ENCODE results near the gene GRXCR1.
A peak's percentile ranks its signal among the peaks of the same experiment; 100 is the strongest.

GRXCR1 gene

DNA sequence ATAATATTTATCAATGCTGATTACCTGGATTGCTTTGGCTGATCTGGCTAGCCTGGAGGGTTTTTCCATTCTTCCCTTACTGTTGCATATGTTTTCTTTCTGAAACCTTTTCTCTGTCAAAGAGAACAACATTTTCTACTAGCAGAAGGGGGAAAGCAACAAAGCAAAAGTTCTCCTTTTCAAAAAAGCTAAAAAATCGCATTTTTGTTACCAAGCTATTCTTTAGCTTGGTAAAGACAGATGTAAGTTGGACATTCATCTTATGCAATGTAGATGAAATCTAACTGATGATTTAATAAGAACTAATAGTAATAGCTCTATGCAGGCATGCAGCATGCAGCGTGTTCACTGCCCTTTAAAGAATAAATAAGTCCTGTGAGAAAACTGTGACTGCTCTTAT, at the start of gene GRXCR1:
GRXCR1 (plus strand) TSS at position 301 of the 400 bp plus-strand sequence. CDS start 554 bp downstream, outside the sequence.
- FAIRE-seq: no peak

DNA sequence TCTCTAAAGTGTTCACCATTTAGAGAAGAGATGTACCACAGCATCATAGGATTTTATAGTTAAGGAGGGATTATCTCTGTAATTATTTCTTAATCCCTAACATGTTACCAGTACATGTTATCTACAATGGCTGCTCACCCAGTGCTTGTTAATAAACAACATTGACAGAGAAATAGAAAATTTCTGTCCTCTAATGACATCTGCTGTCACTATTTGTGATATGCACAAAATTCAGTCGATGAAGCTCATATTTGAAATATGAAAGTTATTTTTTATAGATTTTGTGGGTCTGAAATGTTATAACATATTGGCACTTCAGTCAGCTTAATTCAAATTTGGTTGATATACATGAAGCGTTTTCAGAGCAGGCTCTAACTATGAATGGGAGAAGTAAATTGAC, 48.8 kb upstream of the GRXCR1 start:
- FAIRE-seq (no peak), DNase-seq (ENCODE audit: low spot score) (no peak)

More for the DNA sequence above, at the start of gene GRXCR1:
- DNase-seq (ENCODE audit: low spot score): no peak

DNA sequence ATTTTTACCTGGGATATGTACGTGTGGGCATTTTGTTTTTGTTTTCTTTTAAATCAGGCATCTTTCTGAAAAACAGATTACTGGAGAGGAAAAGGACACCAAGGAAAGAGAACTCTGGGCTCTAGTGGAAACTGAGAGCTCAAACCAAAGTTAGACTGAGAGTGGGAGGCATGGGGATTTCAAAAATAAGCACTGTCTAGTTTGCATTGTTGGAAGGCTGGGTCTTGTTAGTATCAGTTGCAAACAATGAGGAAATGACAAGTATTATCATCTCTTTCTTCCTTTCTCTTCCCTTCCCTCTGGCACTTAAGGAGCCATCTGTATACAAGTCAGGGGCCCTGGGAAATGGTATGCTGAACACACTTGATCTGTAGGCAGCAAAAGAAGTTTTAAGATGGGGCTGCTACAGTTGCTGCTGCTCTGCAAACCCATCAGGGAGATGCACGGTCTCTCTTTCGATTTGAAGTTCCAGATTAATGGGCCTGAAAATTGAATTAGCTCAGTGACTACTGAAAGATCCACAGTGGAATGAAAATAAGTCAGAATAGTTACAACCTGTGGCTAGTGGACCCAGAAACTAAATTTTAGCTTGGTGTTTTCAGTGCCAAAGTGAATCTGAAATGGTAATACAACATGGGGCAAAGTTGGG, 48.0 kb upstream of the GRXCR1 start:
- no peak for DNase-seq (ENCODE audit: low spot score)
- FAIRE-seq: no peak

DNA sequence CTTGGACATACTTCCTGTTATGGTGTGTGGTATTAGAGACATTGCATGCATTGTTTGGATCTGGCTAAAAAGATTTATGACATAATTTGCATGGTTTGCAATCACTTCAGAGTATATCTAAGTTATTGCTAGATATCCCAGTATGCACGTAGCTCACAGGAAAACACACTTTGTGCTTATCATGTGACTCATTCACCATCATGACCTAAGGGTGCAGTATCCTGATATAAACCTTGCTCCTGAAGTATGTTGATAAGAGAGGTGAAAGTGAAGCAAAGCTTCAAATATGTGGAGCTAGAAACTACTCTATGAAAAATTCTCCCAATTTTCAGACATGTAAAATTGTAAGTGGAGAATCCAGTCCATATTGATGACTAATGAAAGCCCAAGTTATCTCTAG, 46.9 kb upstream of the GRXCR1 start:
- DNase-seq (ENCODE audit: low spot score) (no peak), FAIRE-seq (no peak)

DNA sequence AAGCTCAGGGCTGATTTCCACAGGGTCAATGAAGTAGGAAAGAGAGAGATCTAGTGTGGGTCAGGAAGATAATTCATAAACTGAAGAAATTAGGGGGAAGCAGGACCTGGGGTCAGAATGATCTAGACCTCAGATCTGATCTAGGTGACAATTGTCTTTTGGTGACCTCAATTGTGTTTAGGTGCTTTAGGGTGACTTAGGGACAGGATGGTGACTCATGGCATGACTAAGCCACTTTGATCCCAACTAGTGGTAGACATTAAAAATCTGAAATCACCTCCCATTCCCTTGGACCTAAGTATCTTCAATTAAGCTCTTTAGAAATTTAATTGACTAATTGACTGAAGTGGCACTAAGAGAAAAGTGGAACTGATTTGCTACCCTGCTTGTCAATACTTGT, 36.7 kb upstream of the GRXCR1 start:
- FAIRE-seq (no peak), DNase-seq (ENCODE audit: low spot score) (no peak)

DNA sequence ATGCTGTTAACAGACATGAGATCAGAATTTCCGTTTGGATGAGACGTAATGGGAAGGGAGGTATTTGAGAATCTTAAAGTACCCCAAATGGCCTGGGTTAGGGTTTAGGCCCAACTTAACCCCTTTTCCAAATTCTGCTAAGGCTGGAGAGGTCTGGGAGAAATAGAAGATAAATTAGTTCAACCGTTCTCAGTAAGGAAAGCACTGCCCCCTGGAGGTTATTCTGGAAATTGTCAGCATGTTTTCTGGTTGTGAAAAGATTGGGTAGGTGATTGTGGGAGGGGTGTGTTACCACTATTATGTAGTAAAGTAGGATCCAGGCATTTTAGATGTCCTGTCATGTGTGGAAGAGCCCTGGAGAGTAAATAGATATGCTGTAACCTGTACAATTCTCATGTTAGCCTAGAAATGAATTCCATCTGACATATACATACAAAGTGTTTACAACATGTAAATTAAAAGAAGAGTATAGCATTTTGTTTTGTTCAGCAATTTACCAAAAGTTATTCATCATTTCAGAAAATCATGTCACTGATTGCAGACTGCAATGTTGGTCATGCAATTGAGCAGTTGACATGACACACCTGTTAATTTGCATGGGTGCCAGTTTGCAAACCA, 26.8 kb upstream of the GRXCR1 start:
- DNase-seq (ENCODE audit: low spot score) (peak; percentile 37), FAIRE-seq (peak; percentile 8)

DNA sequence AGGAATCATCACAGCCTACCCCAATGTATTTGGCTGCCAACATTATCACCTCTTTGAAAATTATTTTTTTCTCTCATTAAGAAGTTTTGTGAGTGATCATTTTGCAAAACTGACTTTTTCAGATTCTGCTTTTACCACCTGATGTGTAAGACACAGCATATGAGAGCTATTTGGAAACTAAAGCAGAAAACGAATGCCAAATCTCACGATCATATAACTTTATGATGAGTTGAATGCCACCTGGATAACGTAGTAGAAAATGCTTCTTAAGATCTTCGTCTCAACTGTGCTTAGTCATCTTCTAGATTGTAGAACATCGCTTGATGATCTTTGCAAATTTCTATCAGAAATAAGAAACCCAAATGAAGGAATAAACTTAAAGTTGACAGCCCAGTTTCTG, 21.3 kb upstream of the GRXCR1 start:
- FAIRE-seq (no peak), DNase-seq (ENCODE audit: low spot score) (no peak)

DNA sequence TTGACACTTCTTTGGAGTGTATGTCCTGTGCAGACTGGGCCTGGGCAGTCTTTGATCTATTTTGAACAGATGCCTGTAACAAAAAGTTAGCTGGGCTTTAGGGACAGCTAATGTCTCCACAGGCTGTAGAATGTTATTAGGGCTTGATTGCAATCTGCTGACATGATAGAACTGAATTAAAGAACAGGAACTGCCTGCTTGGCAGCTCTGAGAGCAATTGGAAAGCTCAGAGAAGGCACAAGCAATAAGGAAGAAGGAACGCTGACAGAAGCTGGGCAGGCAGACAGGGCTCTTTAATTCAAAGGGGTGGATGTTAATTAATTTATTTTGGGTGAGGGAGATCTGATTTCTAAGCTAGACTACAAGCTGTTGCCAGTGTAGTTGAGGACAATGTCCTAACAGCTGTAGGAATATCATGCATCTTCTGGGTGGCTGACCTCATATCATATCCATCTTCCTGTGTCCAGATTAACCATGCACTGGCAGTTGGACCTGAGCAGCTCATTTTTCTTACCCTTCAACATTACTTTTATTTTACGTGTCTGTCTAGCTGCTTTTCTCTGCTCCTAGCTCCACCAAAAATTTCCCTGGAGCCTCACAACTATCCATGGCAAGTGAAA, 20.7 kb upstream of the GRXCR1 start:
- DNase-seq (ENCODE audit: low spot score): no peak
- no peak for FAIRE-seq

DNA sequence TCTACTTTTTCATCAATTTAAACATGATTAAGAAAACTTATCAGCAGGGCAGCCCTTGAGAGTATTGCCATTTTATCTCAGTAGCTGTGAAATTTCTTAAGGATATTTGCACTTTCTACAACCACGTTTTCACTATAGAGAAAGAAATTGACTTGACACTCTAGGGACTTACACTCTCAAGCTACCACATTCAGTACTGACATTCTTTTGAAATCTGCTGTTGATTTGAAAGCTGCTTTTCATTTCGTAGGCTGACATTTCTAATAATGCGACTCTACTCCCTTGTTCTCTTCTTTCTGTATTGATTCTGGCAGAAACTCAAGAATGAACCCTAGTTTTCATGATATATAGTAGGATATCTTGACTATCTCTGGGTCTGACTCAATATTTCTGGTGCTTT, 13.7 kb upstream of the GRXCR1 start:
- no peak for FAIRE-seq
- no peak for DNase-seq (ENCODE audit: low spot score)

DNA sequence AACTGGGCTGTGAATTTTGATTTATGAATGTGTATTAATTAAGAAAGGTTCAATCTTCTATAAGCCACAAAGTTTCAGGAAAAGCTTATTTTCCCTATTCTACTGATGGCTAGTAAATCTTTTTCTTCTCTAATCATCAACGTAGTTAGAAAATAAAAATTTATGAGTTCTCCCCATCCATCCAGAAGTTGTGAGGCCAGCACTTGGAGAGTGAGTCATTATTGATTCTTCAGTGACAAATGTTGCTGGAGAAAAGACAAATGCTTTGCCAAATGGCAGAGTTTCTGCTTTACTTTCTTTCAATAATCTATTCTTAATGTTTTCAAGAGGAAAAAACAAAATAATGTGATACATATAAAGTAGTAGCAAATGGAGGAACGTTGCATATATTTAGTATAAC, 11.3 kb upstream of the GRXCR1 start:
- FAIRE-seq: no peak
- no peak for DNase-seq (ENCODE audit: low spot score)

DNA sequence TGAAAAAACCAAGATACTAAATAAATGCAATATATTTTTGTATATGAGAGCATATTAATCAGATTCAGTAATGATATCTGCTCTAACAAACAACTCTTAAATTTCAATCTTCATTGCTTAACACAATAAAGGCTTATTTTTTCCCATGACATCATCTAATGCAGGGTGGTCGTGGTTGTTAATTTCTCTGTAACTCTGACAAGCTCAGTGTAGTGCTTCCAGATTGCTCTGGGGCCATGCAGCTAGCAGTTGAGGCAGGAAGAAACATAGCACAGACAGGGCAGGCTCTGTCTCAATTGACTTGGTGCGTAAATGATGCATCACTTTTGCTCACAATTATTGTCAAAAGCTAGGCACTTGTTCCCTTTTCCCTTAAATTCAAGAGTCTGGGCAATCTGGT, 869 bp upstream of the GRXCR1 start:
- FAIRE-seq (no peak), DNase-seq (ENCODE audit: low spot score) (no peak)

DNA sequence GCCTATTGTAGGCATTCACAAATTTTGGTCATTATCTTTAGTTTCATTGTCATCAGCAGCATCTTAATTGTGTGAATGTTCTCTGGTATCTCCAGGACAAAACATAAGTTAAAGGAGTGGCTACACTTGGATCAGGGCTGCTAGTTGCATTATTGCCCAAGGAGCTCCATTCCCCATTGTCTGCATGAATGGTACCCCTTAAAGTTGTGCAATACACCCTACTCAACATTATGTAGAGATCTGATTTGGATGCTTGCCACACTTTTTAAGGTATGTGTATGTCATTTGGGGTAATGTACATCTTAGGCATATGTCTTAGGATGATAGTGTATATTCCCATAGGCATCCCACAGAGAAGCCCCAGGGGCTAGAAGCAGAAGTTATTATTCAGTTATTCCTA, 2.9 kb downstream of the GRXCR1 start:
- DNase-seq (ENCODE audit: low spot score) (no peak), FAIRE-seq (no peak)

DNA sequence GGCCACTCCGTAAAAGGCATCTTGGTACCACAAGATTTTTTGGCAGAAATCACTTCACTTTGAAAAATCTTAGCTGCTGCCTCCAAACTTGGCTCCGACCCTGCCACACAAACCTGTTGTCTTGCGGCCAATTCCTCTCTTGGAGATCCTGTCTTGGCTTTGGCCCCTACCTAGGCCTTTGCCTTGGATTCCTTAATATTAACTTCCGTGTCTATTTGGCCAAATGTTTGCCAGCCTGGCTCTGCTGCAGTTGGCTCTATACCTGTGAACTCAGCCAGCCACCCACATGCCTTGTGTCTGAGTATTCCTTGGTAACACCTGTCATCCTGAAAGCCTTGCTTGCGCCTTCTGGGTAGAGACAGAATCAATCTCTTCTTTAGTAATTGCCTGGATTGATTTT, 12.5 kb downstream of the GRXCR1 start:
- DNase-seq (ENCODE audit: low spot score) (no peak), FAIRE-seq (no peak)

DNA sequence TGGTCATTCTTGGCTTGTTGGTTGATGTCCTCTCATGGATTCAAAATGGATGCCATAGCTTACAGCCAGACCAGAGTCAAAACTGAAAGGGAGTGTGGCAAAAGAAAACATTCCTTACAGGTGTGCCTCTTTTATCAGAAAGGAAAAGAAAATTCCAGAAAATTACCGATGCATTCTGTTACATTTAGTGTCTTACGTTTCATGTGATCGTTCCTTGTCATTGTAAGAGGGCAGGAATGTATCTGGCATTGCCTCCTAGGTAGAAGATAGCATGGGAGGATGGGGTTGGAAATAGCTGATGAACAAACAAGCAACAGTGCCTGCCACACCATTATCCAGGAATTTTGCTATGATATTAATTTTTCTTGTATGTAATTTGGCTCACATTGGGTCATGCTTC, 13.1 kb downstream of the GRXCR1 start:
- no peak for DNase-seq (ENCODE audit: low spot score)
- no peak for FAIRE-seq

DNA sequence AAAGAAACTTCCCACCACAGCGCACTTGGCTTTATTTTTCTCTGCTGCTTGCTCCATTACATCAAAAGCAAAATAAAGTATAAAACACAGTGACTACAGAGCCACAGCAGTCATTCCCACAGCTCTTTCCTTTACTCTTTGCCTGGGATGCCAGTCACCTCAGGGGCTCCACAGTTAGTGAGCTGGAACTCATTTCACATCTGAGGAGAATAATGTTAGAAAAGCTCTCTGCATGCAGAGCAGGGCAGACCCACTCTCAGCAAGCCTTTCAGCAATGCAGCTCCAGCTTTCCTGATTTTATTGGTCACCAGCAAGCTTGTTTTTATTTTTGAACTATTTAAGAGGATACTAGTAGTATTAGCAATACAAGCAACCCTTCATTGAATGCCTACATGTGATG, 13.8 kb downstream of the GRXCR1 start:
- FAIRE-seq (no peak), DNase-seq (ENCODE audit: low spot score) (no peak)

DNA sequence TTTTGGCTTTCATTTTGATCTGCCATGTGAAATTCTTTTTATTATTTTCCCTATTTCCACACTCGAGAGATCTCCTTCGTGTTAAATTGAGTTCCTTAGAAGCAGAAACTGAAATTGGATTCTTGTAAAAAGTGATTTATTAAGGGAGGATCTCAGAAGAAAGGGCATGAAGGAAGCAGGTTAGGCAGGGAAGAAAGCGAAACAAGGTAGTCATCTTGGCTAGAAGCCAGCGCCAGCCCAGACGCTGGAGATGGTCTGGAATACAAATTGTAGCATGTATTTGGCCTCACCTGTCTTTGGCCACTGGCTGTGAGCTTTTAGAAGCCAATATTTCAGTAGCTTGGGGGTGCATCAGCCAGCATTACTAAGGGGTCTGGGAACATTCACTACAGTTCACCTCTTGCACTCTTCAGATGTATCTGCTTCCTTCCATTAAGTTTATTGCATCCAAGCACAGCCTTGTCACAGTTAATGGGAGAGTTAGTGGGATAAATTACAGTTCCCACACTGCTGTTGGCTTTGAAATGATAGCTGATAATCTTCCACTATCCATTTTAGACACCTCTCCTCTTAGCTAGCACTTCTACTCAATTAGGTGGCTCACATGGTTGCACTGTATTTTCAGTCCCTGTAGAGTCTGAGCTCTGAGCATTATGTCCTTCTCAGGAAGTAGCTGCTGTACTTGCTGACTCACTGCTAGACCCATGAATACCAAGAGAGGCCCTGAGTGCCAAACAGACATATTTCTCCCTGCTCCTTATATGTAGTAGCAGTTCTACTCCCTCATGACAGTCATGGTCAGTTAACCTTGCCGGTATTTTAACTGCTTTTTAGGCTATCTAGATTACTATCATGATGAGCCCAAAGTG, 14.6 kb downstream of the GRXCR1 start:
- FAIRE-seq (no peak), DNase-seq (ENCODE audit: low spot score) (peak; percentile 37)

DNA sequence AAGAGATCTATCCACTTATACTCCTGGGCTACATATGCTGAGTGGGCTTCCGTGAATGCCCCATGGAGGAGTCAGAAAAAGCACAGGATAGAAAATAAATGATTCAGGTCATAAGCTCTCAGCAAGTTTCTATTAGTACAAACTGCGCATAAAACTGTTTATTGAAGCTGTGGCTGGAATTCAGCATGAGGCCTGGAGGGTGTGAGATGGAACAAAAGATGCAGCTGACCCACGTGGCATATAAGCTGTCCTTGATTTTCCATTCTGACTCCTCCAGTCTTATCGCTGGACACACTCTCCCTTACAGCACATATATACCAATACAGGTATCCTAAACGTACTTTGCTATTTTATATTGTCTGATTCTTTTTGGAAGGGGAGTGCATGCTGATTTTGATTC, 17.9 kb downstream of the GRXCR1 start:
- no peak for FAIRE-seq
- no peak for DNase-seq (ENCODE audit: low spot score)

DNA sequence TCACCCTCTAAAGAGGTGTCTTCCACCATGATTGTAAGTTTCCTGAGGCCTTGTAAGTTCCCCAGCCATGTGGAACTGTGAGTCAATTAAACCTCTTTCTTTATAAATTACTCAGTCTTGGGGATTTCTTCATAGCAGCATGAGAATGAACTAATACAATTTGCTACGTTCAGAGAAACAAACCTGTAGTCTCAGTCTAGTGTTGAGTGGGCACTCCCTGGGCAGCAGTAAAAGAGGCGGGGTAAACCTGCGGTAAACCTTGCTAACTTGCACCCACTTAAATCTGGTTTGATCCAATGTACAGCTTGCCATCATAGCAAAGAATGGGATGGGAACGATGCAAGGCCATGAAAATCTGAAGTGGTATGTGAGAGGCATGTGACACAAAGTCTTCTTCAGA, 22.4 kb downstream of the GRXCR1 start:
- no peak for FAIRE-seq
- DNase-seq (ENCODE audit: low spot score): no peak

DNA sequence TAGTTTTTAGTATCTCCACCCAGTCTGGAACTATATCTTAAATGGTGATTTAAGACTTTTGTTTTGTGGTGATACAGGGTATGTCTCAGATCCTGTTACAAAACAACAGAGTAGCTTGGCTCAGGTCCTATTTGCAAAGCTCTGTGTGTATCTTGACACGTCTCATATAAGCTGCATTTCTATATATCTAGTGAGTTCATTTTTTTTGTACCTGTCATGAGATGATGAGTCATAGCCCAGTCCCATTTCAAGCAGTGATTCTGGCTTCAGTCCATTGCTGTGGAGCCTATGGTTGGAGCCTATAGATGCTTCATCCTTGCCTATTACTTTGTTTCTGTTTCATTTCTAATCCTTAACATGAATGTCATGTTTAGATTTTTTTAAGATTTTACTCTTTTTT, 23.0 kb downstream of the GRXCR1 start:
- no peak for FAIRE-seq
- no peak for DNase-seq (ENCODE audit: low spot score)

DNA sequence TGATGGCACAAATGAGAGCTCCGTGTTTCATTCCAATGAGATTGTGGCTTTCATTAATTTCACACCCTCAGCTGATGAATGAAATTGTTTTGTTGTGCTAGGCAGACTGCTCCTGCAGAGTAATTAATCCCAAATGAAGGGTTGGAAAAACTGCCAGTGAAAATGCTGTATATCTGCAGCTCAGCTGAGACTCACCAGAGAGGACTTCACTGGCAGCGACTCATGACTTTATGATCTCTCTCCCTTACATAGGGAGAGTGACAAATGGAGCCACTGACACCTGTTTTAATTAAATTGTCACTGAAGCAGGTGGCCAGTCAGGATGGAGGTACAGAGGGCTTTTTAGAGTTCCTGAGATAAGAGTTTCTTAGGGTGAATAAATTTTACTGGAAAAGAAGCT, 24.8 kb downstream of the GRXCR1 start:
- no peak for DNase-seq (ENCODE audit: low spot score)
- FAIRE-seq: no peak

DNA sequence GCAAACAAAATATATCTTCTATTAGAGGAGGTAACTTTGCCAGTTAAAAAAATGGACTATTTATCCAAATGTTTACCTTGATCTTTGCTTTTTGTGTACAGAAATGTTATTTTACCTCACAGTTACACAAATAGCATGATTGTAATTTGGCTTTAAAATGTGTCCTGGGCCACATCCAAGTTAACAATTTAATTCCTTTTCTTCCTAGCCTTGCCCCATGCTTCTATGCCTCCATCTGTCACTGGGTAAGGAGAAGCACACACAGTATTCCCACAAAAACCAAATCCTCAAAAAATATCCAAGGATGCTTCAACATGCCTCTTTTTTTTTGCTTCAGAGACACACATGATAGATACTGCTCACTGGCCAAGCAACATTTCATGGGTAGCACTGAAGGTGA, 30.9 kb downstream of the GRXCR1 start:
- no peak for DNase-seq (ENCODE audit: low spot score)
- no peak for FAIRE-seq

DNA sequence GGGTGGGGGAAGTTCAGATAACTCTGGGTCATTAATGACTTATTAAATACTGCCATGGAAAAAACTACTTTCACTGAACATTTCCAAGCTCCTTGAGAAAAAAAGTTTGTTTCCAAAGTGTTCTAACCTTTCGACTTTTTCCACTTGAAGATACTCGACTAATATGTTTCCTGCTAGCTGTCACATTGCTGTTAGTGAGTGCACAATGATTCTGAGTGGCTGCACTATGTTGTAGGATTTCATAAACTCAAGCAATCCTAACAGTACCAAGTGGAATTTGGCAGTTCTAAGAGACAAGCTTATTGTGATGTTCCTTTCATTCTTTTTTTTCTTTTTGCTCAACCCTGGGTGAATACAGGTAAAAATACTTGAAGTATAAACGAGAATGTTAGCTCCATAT, 33.4 kb downstream of the GRXCR1 start:
- DNase-seq (ENCODE audit: low spot score) (no peak), FAIRE-seq (no peak)

Measured in RCC 7860 (cell line).